Chondrocyte (in vitro differentiated cells): ENCODE data around the gene GRK2. TPM values are rescaled to one million over a fixed set of nuclear protein-coding genes. Genes with fewer than 3 reads are reported as not detected.

Experiments used
- DNase-seq: peaks from one replicate; pipeline ENCODE4 v3.0.0; 2021; ENCODE audit warnings: mixed read lengths, low spot score
- H3K27ac Mint-ChIP-seq: one replicate; pipeline ENCODE4 v1.8.0; 2021; ENCODE audit warnings: mild to moderate bottlenecking, moderate library complexity, mixed read lengths; ENCODE audit not compliant: unreplicated experiment
- H3K27me3 Mint-ChIP-seq: 2 replicates; pipeline ENCODE4 v1.8.0; 2021; ENCODE audit warnings: low read depth, mixed read lengths
- H3K36me3 Mint-ChIP-seq: 2 replicates; pipeline ENCODE4 v1.8.0; 2021; ENCODE audit warnings: low read depth, mixed read lengths
- H3K4me1 Mint-ChIP-seq: 2 replicates; pipeline ENCODE4 v1.8.0; 2021; ENCODE audit warnings: low read depth, mild to moderate bottlenecking, mixed read lengths
- H3K4me3 Mint-ChIP-seq: one replicate; pipeline ENCODE4 v1.8.0; 2021; ENCODE audit warnings: mild to moderate bottlenecking, moderate library complexity, mixed read lengths; ENCODE audit not compliant: unreplicated experiment
- H3K9me3 Mint-ChIP-seq: 2 replicates; pipeline ENCODE4 v1.8.0; 2021; ENCODE audit warnings: low read depth, mixed read lengths
- CTCF ChIP-seq: fragments of 200-600 bp; sonication (generic); IDR thresholded peaks from 2 replicates; pipeline ENCODE4 v1.5.0; 2021; ENCODE audit warnings: antibody characterized with exemption, mild to moderate bottlenecking, moderate library complexity
- total RNA-seq: library from RNA; stranded (reverse); gene quantifications from 3 replicates; pipeline ENCODE4 v1.2.1, GENCODE V29; 2021

GRK2 gene
- total RNA-seq, 1 donor from 2014 or later, result 38.3 TPM

DNA sequence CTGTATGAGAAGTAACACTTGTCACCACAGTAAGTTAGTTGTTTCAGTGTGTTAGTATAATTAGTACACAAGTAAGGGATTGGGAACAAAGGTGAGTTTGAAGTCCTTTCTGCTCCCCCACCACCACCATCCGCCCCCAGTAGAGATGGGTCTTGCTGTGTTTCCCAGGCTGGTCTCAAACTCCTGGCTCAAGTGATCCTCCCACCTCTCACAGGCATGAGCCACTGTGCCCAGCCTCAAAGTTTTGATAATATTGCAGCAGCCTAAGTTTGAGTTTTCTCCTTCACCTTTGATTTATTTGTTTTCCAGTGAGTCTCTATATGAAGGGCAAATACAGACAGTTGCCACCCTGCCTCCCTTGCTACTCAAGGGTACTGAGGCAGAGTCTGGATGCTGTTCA is 23.7 kb upstream of the GRK2 start:
- DNase-seq, result no peak
- Mint-ChIP-seq H3K27ac (peak overlapping the region; percentile 29), H3K27me3 (no peaks in the 10 kb centered on the region), H3K9me3 (no peaks in the 10 kb centered on the region), H3K36me3 (peaks cover 26% of the 10 kb centered on the region), H3K4me1 (peaks cover 45% of the 10 kb centered on the region), H3K4me3 (no peak overlapping the region)
- no peak for TF ChIP-seq CTCF

- peaks cover 29% of the 10 kb centered on the region for H3K36me3 Mint-ChIP-seq
- H3K4me3 Mint-ChIP-seq, result no peak overlapping the region
- peaks cover 48% of the 10 kb centered on the region for H3K4me1 Mint-ChIP-seq
- H3K9me3 Mint-ChIP-seq, result no peaks in the 10 kb centered on the region
- DNase-seq, result no peak
- no peaks in the 10 kb centered on the region for H3K27me3 Mint-ChIP-seq
- peak overlapping the region; percentile 25 for H3K27ac Mint-ChIP-seq
- no peak for TF ChIP-seq CTCF
Observed at GRCh38 chr11:67243051-67243450, 23.2 kb upstream of the GRK2 start.

DNA sequence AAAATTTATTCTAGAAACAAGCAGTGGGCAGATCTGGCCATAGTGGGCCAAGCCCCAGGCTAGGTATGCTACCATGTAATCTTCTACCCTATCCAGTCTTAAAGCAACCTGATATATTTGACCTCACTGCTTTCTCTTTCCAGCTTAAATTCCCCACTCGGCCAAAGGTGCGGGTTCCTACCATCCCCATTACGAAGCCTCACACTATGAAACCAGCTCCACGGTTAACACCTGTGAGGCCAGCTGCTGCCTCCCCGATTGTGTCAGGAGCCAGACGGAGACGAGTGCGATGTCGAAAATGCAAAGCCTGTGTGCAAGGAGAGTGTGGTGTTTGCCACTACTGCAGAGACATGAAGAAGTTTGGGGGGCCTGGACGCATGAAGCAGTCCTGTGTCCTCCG is 21.2 kb upstream of the GRK2 start:
- peaks cover 38% of the 10 kb centered on the region for H3K4me1 Mint-ChIP-seq
- DNase-seq, result no peak
- H3K27me3 Mint-ChIP-seq, result no peaks in the 10 kb centered on the region
- peak overlapping the region; percentile 41 for H3K27ac Mint-ChIP-seq
- peaks cover 43% of the 10 kb centered on the region for H3K36me3 Mint-ChIP-seq
- H3K4me3 Mint-ChIP-seq, result no peak overlapping the region
- TF ChIP-seq CTCF, result no peak
- no peaks in the 10 kb centered on the region for H3K9me3 Mint-ChIP-seq

DNA sequence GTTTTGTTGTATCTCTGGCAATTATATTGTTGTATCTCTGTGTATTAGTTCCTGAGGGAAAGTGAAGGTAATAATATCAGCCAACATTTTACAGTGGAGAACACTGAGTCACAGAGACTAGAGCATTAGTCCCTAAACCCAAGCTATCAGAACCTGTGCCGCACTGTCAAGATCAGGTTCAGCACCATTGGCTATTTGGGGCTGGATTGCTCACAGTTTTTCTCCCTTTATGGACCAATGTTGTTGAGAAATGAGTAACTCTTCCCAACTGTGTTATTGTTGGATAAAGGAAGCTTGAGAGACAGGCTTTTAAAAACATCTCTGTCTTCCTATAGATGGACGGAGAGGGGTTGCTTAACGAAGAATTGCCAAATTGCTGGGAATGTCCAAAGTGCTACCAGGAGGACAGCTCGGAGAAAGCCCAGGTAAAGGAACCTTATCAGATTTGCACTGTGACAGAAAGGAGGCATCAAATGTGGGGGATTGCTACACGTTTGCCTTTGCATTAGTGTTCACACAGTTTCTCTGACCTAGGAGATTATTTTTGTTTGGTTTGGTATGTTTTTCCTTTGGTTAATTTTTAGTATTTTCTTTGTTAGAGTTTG is 18.2 kb upstream of the GRK2 start:
- H3K27ac Mint-ChIP-seq, result no peak overlapping the region
- no peak overlapping the region for H3K4me3 Mint-ChIP-seq
- no peaks in the 10 kb centered on the region for H3K27me3 Mint-ChIP-seq
- H3K4me1 Mint-ChIP-seq, result peaks cover 11% of the 10 kb centered on the region
- no peak for TF ChIP-seq CTCF
- H3K36me3 Mint-ChIP-seq, result peaks cover 55% of the 10 kb centered on the region
- DNase-seq, result no peak
- H3K9me3 Mint-ChIP-seq, result no peaks in the 10 kb centered on the region

- Mint-ChIP-seq H3K27me3 (no peaks in the 10 kb centered on the region), H3K4me1 (peaks cover 12% of the 10 kb centered on the region), H3K36me3 (peaks cover 58% of the 10 kb centered on the region), H3K9me3 (no peaks in the 10 kb centered on the region), H3K4me3 (no peak overlapping the region), H3K27ac (no peak overlapping the region)
- TF ChIP-seq CTCF, result no peak
- DNase-seq, result no peak
Observed at GRCh38 chr11:67248653-67249052, 17.6 kb upstream of the GRK2 start.
